ENCODE data around the gene RLBP1.

Gene RLBP1

GRCh38 chr15:89177633-89178306, 43.6 kb downstream of the RLBP1 start:
- peak; percentile 76 for DNase-seq

- no peak for DNase-seq
Measured at GRCh38 chr15:89177116-89177515, 44.3 kb downstream of the RLBP1 start.

GRCh38 chr15:89175617-89176191, 45.7 kb downstream of the RLBP1 start:
- DNase-seq: no peak

GRCh38 chr15:89174476-89174875, 46.9 kb downstream of the RLBP1 start:
- no peak for DNase-seq

- DNase-seq: no peak
Measured at GRCh38 chr15:89172921-89173320, 48.5 kb downstream of the RLBP1 start.

- DNase-seq: peak; percentile 33
Measured at GRCh38 chr15:89171136-89172072, 50.0 kb downstream of the RLBP1 start.

GRCh38 chr15:89170364-89170763, 51.0 kb downstream of the RLBP1 start:
- no peak for DNase-seq

- DNase-seq: no peak
Measured at GRCh38 chr15:89168316-89168833, 53.0 kb downstream of the RLBP1 start.

- peak; percentile 68 for DNase-seq
Measured at GRCh38 chr15:89167267-89168176, 53.9 kb downstream of the RLBP1 start.

GRCh38 chr15:89165677-89166076, 55.7 kb downstream of the RLBP1 start:
- DNase-seq: no peak

- no peak for DNase-seq
Measured at GRCh38 chr15:89164712-89165211, 56.6 kb downstream of the RLBP1 start.

GRCh38 chr15:89163271-89164055, 57.9 kb downstream of the RLBP1 start:
- DNase-seq: no peak

GRCh38 chr15:89161666-89162065, 59.7 kb downstream of the RLBP1 start:
- no peak for DNase-seq

All from fibroblast of skin of right biceps (primary cell).